HG02981 (cell line): ENCODE data around the gene TOR1AIP2.

Experiments used
- ATAC-seq: cut with Tn5 transposase; IDR thresholded peaks from one replicate; pipeline ENCODE4 v1.9.1; 2021; ENCODE audit warnings: mild to moderate bottlenecking, moderate library complexity; ENCODE audit not compliant: unreplicated experiment

The TOR1AIP2 gene

GRCh38 chr1:179877586-179878265 lies at the start of gene TOR1AIP2:
TOR1AIP2 (minus strand) TSS chr1:179877803; CDS start chr1:179852665, 25,138 bp downstream.
- peak; percentile 65 for ATAC-seq

DNA sequence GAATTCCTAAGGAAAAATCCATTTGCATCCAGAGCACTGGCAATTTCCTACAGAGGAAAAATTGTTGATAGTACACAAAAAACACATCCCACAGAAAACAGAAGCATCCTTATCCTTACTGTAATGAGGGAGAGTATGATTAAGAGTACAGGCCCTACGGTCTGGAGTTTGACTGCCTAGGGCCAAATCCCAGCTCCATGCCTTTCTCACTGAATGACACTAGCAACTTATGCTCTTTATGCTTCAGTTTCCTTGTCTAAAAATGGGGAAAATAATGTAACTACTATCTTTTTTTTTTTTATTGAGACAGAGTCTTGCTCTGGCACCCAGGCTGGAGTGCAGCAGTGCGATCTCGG lies 49.2 kb upstream of the TOR1AIP2 start:
- ATAC-seq = no peak

DNA sequence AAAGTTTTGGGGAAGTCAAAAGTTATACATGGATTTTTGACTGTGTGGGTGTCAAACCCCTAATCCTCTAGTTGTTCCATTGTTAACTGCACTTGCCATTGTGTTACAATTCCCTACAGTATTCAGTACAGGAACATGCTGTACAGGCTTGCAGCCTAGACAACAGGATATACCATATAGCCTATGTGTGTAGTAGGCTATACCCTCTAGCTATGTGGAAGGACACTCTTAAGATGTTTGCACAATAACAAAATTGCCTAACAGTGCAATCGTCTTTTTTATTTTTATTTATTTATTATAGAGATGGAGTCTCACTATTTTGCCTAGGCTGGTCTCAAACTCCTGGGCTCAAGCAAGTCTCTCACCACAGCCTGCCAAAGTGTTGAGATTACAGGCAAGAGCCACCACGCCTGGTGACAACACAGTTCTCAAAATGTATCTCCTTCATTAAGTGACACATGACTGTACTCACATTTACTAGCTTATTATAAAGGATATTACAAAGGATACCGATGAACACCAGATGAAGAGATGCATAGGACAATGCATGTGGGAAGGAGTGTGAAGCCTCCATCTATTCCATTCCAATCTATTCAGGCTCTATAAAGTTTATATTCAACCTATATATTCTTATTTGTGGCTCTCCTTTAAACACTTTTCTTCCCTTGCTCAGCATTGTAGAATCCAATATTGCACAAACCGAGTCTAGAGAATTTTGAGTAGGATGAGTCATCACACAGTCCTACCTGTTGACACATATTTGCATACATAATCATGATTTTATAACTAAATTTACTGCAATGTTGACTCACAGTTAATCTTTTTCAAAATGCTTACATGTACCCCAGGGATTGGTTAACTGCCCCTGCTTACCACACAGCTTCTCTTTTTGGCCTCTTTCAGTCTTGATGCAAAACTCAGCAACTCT lies 48.6 kb upstream of the TOR1AIP2 start:
- no peak for ATAC-seq

- ATAC-seq = no peak
These were observed 47.7 kb upstream of the TOR1AIP2 start for GRCh38 chr1:179925302-179925701.

- no peak for ATAC-seq
These were observed 46.7 kb upstream of the TOR1AIP2 start for GRCh38 chr1:179924268-179924667.

GRCh38 chr1:179923029-179923428 lies 45.4 kb upstream of the TOR1AIP2 start:
- no peak for ATAC-seq

DNA sequence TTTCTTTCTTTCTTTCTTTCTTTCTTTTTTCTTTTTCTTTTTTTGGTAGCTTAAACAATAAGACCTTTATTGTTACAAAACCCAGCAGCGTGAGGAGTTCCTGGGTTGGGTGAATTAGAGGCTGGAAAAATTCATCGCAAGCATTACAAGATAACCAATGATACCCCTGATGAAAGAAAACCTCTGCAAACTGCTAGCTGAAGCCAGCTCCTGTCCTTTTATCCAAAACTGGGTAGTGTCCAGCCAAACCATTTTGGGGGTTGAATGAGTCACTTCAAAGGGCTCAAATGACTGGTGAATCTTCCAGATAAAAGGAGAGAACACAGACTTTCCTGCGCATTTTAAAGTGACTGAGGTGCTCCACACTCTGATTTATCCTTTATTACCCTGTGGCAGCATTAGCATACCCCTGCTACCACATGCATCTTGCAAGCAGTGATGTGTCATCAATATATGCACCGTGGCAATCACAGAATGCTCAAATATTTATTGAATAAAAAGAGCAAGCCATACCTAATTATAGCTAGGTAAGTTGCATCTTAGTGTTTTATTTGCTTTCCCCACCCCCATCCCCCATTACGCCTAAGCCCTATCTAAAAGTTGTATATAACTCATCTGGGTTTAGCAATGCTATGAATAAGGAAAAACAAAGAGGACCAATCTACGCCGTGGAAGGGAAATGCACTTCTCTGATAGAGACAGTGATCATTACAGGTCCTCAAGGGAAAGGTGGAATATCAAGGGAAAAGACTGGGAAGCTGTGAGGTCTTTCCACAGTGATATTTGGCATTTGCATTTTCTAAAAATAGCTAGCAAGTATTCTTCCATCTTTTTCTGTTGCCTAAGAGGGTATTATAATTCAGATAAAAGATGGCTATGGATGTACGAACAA lies 44.6 kb upstream of the TOR1AIP2 start:
- ATAC-seq = no peak

DNA sequence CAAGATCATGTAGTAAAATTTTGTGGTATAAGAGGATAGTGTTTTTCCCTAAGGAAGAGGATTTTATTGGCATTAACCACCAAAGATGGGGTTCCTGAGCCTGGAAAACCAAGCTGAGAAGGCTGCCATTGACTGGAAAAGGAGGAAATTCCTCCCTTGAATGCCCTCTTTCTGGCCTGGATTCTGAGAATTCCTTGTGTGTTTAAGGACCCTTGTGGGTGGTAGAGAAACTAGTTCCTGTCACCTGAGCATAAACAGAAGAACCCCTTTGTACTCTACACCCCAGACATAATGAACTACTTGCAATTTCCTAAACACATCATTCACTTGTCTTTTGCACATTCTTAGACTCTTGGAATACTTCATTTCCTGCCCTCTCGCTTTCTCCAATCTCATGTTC lies 43.9 kb upstream of the TOR1AIP2 start:
- ATAC-seq = no peak

DNA sequence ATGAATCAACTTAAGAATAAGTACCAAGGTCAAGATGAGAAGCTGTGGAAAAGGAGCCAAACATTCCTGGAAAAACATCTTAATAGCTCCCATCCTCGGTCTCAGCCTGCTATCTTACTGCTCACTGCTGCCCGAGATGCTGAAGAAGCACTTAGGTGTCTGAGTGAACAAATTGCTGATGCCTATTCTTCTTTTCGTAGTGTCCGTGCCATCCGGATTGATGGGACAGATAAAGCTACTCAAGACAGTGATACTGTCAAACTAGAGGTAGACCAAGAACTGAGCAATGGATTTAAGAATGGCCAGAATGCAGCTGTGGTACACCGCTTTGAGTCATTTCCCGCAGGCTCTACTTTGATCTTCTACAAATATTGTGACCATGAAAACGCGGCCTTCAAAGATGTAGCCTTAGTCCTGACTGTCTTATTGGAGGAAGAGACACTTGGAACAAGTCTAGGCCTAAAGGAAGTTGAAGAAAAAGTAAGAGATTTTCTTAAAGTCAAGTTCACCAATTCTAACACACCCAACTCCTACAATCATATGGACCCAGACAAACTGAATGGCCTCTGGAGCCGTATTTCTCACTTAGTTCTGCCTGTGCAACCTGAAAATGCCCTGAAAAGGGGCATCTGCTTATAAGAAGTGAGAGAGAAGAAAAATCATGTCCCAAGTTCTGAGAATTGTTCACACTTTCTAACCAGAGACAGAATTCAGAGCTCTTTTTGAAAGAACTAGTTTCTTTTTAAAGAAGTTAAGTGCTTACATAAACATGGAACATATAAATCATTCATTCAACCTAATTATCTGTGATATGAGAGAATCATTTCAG lies 40.2 kb upstream of the TOR1AIP2 start:
- no peak for ATAC-seq

- ATAC-seq = no peak
These were observed 34.2 kb upstream of the TOR1AIP2 start for GRCh38 chr1:179911812-179912211.

GRCh38 chr1:179910934-179911333 lies 33.3 kb upstream of the TOR1AIP2 start:
- ATAC-seq = no peak

DNA sequence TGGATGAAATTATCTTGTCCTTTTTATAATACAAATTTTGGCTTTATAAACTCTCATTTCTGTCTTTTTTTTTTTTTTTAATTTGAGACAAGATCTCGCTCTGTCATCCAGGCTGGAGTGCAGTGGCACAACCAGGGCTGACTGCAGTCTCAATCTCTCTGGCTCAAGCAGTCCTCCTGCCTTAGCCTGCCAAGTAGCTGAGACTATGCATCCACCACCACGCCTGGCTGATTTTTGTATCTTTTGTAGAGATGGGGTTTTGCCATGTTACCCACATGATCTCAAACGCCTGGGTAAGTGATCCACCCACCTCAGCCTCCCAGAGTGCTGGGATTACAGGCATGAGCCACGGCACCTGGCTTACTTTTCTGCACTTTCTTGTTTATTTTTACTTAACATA lies 12.0 kb upstream of the TOR1AIP2 start:
- no peak for ATAC-seq

GRCh38 chr1:179888071-179888470 lies 10.5 kb upstream of the TOR1AIP2 start:
- ATAC-seq = no peak

DNA sequence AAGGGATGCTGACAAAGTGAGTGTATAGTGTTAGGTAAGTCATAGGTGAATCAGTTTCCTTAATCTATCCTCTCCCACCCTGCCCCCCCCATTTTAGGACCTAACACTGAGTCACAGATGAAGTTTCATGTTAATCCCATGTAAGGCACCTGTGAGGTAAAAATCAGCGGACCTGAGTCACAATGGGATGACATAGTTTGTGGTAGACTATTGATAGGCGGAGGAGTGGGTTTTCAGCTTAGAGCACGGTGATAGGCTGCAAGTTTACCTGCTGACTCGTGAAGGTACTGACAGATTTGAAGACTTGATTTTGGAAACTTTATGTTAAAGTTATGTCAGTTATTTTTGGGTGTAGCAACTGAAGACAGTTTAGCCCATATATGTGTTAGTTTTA lies 6.1 kb upstream of the TOR1AIP2 start:
- peak; percentile 28 for ATAC-seq

GRCh38 chr1:179883040-179883744 lies 5.6 kb upstream of the TOR1AIP2 start:
- peak; percentile 1 for ATAC-seq

DNA sequence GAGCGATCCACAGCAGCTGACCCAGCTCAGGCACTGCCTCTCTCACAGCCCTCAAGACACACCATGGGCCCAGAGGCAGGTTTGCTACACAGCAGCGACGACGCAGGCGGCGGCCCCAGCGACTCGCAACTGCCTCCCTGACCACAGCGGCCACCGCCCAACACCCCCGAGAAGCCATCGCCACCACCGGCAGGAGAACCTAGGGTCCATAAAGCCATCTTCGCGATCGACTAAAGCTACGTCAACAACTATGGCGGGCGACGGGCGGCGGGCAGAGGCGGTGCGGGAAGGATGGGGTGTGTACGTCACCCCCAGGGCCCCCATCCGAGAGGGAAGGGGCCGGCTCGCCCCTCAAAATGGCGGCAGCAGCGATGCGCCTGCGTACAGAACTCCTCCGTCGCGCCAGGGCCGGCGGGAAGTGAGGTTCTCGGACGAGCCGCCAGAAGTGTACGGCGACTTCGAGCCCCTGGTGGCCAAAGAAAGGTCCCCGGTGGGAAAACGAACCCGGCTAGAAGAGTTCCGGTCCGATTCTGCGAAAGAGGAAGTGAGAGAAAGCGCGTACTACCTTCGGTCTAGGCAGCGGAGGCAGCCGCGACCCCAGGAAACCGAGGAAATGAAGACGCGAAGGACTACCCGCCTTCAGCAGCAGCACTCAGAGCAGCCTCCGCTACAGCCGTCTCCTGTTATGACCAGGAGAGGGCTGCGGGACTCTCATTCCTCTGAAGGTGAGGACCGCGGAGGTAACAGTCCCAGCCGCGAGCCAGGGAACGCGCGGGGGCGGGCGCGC lies 4.8 kb upstream of the TOR1AIP2 start, which contains the start of gene TOR1AIP1:
Gene TOR1AIP1 (plus strand): TSS at position 33 of the 787 bp plus-strand sequence. CDS start 218 bp downstream, at position 251.
- ATAC-seq = peak; percentile 70

GRCh38 chr1:179881642-179882252 lies 4.1 kb upstream of the TOR1AIP2 start:
- ATAC-seq = no peak

GRCh38 chr1:179879797-179880196 lies 2.2 kb upstream of the TOR1AIP2 start:
- ATAC-seq = no peak
